HG03064 (cell line): ENCODE data around the gene DEFB123.
"Not testable (repeated sequence)": the region's sequence is repeated elsewhere in the genome, so short reads cannot be mapped to it uniquely, and the experiment has no call there.

Experiments used
- ATAC-seq: cut with Tn5 transposase; IDR thresholded peaks from one replicate; pipeline ENCODE4 v1.9.1; 2021; ENCODE audit warnings: low read depth; ENCODE audit not compliant: unreplicated experiment

The DEFB123 gene

GRCh38 chr20:31440012-31440659 is at the start of gene DEFB123:
Gene DEFB123, plus strand, starts transcription at chr20:31440632. Its CDS starts 67 bp downstream, at chr20:31440699.
- ATAC-seq: no peak

GRCh38 chr20:31392836-31393235 is 47.6 kb upstream of the DEFB123 start:
- no peak for ATAC-seq

- ATAC-seq: no peak
These were observed 45.5 kb upstream of the DEFB123 start for GRCh38 chr20:31394900-31395299.

GRCh38 chr20:31403886-31404285 is 36.5 kb upstream of the DEFB123 start:
- ATAC-seq: no peak

GRCh38 chr20:31406115-31406514 is 34.3 kb upstream of the DEFB123 start, which contains the start of gene DEFB121:
Gene DEFB121, minus strand, starts transcription at chr20:31406215. Its CDS starts 63 bp downstream, at chr20:31406152.
- ATAC-seq: no peak

GRCh38 chr20:31410011-31410410 is 30.4 kb upstream of the DEFB123 start:
- no peak for ATAC-seq

GRCh38 chr20:31414381-31414780 is 26.1 kb upstream of the DEFB123 start:
- ATAC-seq: no peak

GRCh38 chr20:31415653-31416052 is 24.8 kb upstream of the DEFB123 start:
- no peak for ATAC-seq

- no peak for ATAC-seq
These were observed 22.1 kb upstream of the DEFB123 start for GRCh38 chr20:31418307-31418706.

- ATAC-seq: no peak
These were observed 14.6 kb upstream of the DEFB123 start for GRCh38 chr20:31425797-31426196.

GRCh38 chr20:31426891-31427551 is 13.4 kb upstream of the DEFB123 start:
- not testable (repeated sequence) for ATAC-seq

- not testable (repeated sequence) for ATAC-seq
These were observed 12.9 kb upstream of the DEFB123 start for GRCh38 chr20:31427576-31427975.

- no peak for ATAC-seq
These were observed 9.8 kb upstream of the DEFB123 start for GRCh38 chr20:31430568-31431115.

GRCh38 chr20:31446084-31446819 is 5.8 kb downstream of the DEFB123 start:
- no peak for ATAC-seq

GRCh38 chr20:31449511-31450414 is 9.3 kb downstream of the DEFB123 start:
- ATAC-seq: no peak

GRCh38 chr20:31452575-31452974 is 12.1 kb downstream of the DEFB123 start:
- ATAC-seq: no peak

- no peak for ATAC-seq
These were observed 13.9 kb downstream of the DEFB123 start for GRCh38 chr20:31454361-31454760.

GRCh38 chr20:31470946-31471345 is 30.5 kb downstream of the DEFB123 start:
- ATAC-seq: not testable (repeated sequence)

- no peak for ATAC-seq
These were observed 32.2 kb downstream of the DEFB123 start for GRCh38 chr20:31472395-31473330.
